HG03460 (cell line): ENCODE data around the gene SCUBE2.

Experiments used
- ATAC-seq: cut with Tn5 transposase; IDR thresholded peaks from one replicate; pipeline ENCODE4 v1.9.1; 2021; ENCODE audit not compliant: unreplicated experiment

SCUBE2 gene

DNA sequence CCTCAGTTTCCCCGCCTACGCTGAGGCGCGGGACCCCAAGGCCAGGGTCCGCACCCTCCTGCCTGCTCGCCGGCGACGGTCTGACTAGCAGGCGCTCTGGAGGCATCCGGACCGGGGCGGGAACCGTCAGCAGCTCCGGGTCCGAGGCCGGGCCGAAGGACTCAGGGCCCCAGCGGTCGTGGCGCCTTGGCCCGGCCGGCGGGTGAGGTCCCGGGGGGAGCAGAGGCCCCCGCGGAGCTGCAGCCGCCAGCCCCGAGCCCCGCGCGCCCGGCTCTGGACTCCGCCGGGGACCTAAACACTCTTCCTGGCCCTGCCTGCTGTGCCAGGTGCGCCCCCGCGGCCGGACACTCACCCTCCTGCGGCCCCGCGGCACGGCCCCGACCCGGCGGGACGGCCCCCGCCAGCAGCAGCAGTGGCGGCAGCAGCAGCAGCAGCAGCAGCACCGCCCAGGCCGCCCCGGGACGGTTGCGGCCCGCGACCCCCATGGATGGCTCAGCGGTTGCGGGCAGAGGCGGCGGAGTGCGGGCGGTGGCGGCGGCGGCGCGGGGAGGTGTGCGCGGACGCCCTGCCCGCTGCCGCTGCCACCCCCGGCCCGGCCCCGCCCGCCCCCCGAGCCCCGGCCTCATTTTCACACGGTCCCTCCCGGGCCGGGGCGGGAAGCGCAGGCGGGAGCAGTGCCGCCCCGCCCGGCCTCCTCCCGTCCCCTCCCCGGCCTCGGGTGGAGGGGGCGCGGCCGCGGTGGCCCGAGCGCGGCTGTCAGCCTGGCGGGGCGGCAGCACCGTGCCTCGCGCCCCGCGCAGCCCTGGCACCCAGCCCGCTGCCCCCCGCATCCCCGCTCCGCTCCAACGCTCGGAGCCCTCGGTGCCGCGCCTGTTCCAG is at the start of gene SCUBE2:
Gene SCUBE2, minus strand, starts transcription at position 556 of the 879 bp plus-strand sequence. Its CDS starts 71 bp downstream, at position 485.
- ATAC-seq: no peak

- no peak for ATAC-seq
These were observed 49.8 kb upstream of the SCUBE2 start for GRCh38 chr11:9141186-9141585.

DNA sequence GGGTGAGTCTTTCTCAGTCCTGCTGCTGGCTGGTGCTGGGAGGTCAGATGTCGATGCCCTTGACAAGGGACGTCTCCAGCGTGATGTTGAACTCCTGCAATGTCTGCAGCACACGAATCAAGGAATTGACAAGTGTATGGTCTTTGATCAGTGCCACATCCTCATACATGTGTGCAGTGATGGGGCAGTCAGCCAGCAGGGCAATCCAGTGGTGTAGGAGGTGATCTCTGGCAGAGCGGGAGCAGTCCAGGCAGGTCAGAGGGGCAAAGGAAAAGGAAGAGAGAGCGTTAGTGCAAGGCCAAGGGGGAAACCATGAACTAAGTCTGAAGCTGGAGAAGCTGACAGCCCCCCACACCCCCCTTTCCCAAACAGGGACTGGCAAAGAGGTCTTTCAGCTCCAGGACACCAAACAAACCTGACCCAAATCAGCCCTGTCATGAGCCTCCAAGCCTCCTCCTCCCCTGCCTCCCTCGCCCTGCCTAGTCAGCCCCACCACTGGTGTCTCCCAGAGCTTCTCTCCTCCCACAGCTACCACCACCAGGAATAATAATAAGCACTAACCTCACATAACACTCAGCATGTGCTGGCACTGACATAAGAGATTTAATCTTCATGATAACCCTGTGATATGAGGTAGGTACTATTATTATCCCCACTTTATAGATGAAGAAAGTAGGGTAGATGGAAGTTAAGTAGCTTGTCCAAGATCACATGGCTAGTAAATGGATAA is 48.4 kb upstream of the SCUBE2 start:
- ATAC-seq: no peak

DNA sequence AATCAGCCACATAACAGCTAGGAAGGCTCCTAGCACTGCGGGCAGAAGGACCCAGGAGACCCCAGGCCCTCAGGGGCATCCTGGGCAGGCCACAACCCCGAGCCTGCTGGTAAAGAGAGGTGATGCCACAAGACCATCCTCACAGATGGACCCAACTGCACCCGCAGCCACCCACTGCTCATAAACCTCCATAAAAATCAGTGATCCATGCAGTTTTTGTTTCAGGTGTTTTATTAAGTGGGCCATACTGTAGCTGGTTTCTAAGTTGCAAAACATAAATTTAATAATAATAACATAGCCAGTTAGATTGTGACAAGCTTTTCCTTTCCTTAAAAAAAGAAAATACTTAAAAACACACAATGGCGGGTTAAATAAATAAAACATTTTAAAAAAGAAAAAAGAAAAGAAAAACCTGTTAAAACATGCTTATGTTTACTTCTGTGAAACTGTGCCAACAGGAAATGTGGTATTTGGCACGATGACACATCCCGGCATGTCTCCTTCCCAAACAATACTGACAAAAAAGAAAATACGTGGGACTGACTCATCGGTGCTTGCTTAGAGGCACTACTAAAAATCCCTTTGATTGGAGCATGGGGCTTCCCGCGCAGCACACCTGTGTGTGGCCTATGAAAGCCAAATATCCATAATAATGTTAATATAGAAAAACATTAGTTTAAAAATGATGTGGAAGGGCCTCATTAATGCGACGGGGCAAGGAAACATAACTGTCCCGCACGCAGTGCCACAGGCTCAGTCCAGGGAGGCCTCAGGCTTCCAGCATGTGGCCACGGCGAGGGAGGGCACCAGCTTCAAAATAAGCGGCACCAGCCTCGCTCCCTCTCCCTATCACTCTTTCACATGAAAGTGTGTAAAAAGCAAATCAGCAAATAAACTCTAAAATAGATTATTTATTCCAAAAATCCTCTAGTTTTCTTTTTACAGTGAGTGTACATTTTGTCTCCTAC is 47.5 kb upstream of the SCUBE2 start:
- no peak for ATAC-seq

DNA sequence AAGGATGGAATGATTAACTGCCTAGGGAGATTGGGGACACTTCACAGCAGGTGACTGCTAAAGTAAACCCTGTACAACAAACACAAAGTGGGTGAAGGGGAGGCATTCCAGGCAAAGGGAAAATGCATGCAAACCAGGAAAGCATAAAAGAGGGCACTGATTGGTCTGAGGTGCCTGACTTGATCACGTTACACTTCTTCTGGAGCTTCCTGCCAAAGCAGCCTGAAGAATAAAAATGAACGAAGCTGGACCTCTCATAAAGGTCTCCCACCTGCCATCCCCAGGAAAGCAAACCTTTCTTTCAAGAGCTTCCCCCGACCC is 46.7 kb upstream of the SCUBE2 start:
- ATAC-seq: no peak

DNA sequence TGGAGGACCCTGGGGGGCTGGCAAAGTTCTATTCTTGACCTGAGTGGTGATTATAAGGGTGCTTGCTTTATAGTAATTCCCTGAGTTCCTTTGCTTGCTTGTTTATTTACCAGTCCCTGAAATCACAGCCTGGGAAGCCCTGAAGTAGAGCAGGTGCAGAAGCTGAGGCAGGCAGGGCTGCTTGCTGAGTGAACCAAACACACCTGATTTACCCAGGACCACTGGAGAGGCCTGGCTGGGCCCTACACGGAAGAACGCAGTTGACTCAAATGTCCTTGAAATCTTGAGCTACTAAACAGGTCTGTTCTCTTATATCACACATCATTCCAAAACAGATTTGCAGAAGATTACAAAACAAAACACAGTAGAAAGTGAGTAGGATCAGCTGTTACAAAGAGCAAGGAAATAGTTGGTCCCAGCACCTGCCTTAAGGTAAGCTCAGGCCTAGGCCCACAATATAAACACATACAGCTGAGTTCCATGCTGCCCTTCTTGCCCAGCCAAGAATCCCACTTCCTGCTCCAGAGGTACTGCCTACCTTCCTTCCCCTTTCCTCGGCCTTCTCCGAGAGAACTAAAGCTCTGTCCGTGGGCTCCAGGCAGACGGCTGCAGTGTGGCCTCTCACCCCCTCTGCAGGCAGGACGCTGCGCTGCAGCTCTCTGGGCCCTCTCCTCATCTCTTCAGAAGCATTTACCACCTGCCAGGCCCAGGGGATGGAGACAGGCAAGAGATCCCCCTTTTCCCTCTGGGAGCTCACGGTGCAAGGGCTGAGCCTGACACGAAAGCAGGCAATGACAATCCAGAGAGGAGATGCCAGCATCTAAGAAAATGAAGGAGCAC is 46.1 kb upstream of the SCUBE2 start:
- ATAC-seq: peak; percentile 92

- no peak for ATAC-seq
These were observed 45.3 kb upstream of the SCUBE2 start for GRCh38 chr11:9136741-9137140.

DNA sequence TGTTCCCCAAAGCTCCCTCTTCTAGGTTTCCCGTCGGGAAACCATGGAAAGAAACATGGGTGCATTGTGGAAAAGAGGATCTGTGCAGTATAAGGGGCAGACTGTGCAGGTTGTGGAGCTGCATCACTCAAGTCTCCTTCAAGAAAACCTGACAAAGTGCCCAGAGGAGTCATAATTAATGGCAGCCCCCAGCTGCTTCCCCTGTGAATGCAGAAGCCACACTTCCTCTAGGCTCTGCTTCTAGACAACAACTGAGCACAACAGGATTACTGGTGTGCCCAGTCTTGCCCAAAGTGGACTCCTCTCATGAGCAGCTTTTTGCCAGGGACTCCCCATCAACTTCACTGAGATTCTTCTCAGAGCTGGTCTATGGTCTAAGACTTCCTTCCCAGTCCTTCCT is 42.6 kb upstream of the SCUBE2 start:
- ATAC-seq: no peak

- ATAC-seq: no peak
These were observed 40.9 kb upstream of the SCUBE2 start for GRCh38 chr11:9132203-9132878.

GRCh38 chr11:9130297-9130696 is 38.9 kb upstream of the SCUBE2 start:
- ATAC-seq: no peak

DNA sequence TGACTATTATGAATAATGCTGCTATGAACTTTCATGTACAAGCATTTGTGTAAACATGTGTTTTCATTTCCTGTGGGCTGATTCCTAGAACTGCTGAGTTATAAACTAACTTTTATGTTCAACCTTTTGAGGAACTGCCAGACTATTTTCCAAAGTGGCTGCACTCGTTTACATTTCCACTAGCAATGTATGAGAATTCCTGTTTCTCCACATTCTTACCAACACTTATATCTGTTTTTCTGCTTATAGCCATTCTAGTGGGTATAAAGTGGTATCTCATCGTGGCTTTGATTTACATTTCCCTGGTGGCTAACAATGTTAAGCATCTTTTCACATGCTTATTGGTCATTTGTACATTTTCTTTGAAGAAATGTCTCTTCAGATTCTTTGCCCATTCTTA is 35.2 kb upstream of the SCUBE2 start:
- no peak for ATAC-seq

- no peak for ATAC-seq
These were observed 33.9 kb upstream of the SCUBE2 start for GRCh38 chr11:9125185-9125886.

GRCh38 chr11:9123595-9124304 is 32.4 kb upstream of the SCUBE2 start:
- no peak for ATAC-seq

DNA sequence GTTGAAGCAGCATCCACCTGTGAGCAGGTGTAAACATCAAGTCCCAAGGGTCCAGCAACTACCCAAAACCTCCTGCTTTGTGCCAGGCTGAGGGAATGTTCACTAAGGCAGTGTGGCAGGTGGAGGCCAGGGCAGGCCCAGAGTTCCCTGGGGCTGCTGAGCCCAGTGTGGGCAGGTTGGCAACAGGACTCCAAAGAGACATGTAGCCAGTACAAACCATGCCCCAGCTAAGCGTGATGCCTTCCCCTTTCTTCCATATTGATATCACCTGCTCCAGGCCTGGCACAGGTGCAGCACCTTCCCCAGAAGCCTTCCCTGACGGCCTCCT is 30.0 kb upstream of the SCUBE2 start:
- no peak for ATAC-seq

DNA sequence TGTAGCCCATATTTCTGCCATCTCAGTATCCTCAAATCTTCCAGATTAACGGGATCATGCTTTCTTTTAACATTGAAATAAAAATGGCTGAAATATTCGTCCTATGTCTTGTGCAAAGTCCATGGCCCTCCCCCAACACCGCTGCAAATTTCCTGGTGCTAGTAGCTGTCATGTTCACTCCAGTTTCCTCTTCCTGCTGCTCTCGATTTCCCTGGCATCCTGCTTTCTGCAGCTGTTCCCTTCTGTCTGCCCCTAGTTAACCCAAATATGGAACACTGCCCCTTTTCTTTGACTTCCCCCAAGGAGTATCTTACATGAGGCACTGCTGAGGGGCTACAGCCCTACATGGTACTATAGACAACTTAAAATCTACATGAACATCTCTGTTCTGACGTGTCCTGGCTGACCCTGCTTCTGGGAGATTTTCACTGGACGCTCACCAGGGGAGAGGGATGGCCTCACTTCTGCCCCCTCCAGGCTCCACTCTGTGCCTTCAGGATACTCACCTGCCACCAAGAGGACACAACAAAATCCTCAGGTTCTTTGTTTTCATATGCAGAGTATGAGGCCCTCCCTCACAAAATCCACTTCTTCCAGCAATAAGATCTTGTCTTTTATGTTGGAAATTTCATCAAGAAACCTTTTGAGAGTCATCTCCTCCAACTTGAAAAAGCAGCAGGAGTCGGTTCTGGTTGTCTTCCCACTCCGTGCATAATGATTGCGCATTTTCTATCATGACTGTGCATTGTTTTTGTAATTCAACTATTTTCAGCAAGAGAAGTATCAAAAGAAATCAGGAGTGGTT is 29.5 kb upstream of the SCUBE2 start:
- no peak for ATAC-seq

GRCh38 chr11:9118277-9118676 is 26.9 kb upstream of the SCUBE2 start:
- ATAC-seq: no peak

DNA sequence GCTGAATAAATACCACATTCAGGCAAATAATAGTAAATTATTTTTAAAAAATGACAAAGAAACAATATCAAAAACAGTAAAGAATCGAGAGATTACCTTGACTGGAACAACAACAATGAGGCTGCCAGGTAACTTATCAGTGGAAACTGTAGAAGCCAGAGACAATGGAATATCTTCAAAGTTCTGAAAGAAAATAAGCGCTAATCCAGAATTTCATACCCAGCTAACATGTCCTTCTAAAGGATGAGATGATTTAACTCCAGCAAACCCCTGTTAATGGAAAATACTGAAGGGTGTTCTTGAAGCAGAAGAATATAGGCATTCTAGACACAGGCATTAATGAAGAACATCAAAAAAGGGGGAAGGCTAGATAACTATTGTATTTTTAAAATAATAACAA is 20.7 kb upstream of the SCUBE2 start:
- ATAC-seq: no peak
